Stimulated activated CD8-positive, alpha-beta memory T cell treated with anti-CD3 and anti-CD28 coated beads, Interleukin-7, amount 100 ng/mL, for 4 hours (primary cell): ENCODE measurements around the gene PEX10.
"Not testable (repeated sequence)": the region's sequence is repeated elsewhere in the genome, so short reads cannot be mapped to it uniquely, and the experiment has no call there.

Experiments used
- DNase-seq, 2 donors: peaks; one replicate each; pipeline ENCODE4 v3.0.0-alpha.2; 2020; ENCODE audit warnings: low read depth in 2 of 2

The PEX10 gene

GRCh38 chr1:2412395-2412772 lies at the start of gene PEX10:
TSS of gene PEX10 (minus strand) at chr1:2412564. CDS start at chr1:2412502, 62 bp downstream.
- peak; percentile 95 to 99 for DNase-seq

GRCh38 chr1:2460996-2461751 lies 48.8 kb upstream of the PEX10 start:
- DNase-seq, result no peak

- no peak for DNase-seq
Measured at GRCh38 chr1:2460203-2460602, 47.8 kb upstream of the PEX10 start.

GRCh38 chr1:2459757-2460156 lies 47.4 kb upstream of the PEX10 start:
- no peak for DNase-seq

GRCh38 chr1:2459102-2459753 lies 46.9 kb upstream of the PEX10 start:
- not testable (repeated sequence) for DNase-seq

- no peak for DNase-seq
Measured at GRCh38 chr1:2458687-2459086, 46.3 kb upstream of the PEX10 start.

GRCh38 chr1:2457444-2457843 lies 45.1 kb upstream of the PEX10 start:
- no peak for DNase-seq

- no peak for DNase-seq
Measured at GRCh38 chr1:2455757-2456156, 43.4 kb upstream of the PEX10 start.

GRCh38 chr1:2454227-2454626 lies 41.9 kb upstream of the PEX10 start:
- no peak for DNase-seq

- no peak for DNase-seq
Measured at GRCh38 chr1:2452932-2453315, 40.6 kb upstream of the PEX10 start.

GRCh38 chr1:2452201-2452931 lies 40.0 kb upstream of the PEX10 start:
- DNase-seq, result no peak

- no peak for DNase-seq
Measured at GRCh38 chr1:2451741-2452140, 39.4 kb upstream of the PEX10 start.

GRCh38 chr1:2449636-2450454 lies 37.5 kb upstream of the PEX10 start:
- no peak for DNase-seq

GRCh38 chr1:2448098-2448445 lies 35.7 kb upstream of the PEX10 start:
- no peak for DNase-seq

- no peak for DNase-seq
Measured at GRCh38 chr1:2447276-2448097, 35.1 kb upstream of the PEX10 start.

- no peak for DNase-seq
Measured at GRCh38 chr1:2446861-2447260, 34.5 kb upstream of the PEX10 start.

- no peak for DNase-seq
Measured at GRCh38 chr1:2446394-2446793, 34.0 kb upstream of the PEX10 start.

- no peak for DNase-seq
Measured at GRCh38 chr1:2445823-2446215, 33.5 kb upstream of the PEX10 start.

- no peak for DNase-seq
Measured at GRCh38 chr1:2445162-2445822, 32.9 kb upstream of the PEX10 start.

GRCh38 chr1:2444138-2444591 lies 31.8 kb upstream of the PEX10 start:
- no peak for DNase-seq
